Dendritic cell treated with granulocyte-macrophage colony-stimulating factor and Interleukin-4, amounts not matched to agents 40 ng/mL and 50 ng/mL, for 4 days (primary cell): ENCODE measurements around the gene CACNA1B.

ENCODE experiments used
- H3K27ac Mint-ChIP-seq: one replicate; pipeline ENCODE4 v1.8.0; 2022; ENCODE audit warnings: mild to moderate bottlenecking, mixed read lengths
- H3K27me3 Mint-ChIP-seq: one replicate; pipeline ENCODE4 v1.8.0; 2022; ENCODE audit warnings: mild to moderate bottlenecking, mixed read lengths
- H3K36me3 Mint-ChIP-seq: one replicate; pipeline ENCODE4 v1.8.0; 2022; ENCODE audit warnings: low read depth, mixed read lengths
- H3K4me1 Mint-ChIP-seq: one replicate; pipeline ENCODE4 v1.8.0; 2022; ENCODE audit warnings: low read depth, mixed read lengths
- H3K4me3 Mint-ChIP-seq: one replicate; pipeline ENCODE4 v1.8.0; 2022; ENCODE audit warnings: mild to moderate bottlenecking, moderate library complexity, mixed read lengths
- H3K9me3 Mint-ChIP-seq: one replicate; pipeline ENCODE4 v1.8.0; 2022; ENCODE audit warnings: mixed read lengths
- intact Hi-C: fragments of 100-400 bp; cut with micrococcal nuclease; formaldehyde crosslinking; loops from one replicate; pipeline ENCODE4 v1.15.0; 2022

The CACNA1B gene

DNA sequence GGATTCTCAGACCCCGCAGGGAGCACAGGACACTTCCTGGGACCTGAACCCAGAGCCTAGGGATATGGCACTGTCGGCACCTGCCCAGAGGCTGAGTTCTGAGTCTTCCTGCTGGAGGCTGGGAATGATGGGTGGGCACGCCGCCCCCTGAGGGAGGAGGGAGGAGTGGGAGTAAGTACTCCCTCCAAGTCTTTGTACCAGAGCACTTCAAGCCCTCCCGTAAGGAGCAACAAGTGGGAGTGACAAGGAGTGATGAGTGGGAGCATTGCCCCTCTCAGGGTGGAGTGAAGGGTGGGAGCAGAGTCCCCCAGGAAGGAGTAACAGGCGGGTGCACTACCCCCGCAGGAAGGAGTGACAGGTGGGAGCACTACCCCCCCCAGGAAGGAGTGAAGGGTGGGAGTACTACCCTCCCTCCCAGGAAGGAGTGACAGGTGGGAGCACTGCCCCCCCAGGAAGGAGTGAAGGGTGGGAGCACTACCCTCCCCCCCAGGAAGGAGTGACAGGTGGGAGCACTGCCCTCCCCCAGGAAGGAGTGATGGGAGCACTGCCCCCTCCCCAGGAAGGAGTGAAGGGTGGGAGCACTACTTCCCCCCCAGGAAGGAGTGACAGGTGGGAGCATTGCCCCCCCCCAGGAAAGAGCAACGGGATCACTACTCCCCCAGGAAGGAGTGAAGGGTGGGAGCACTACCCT, 100.1 kb downstream of the CACNA1B start:
- no peaks in the 10 kb centered on the region for H3K36me3 Mint-ChIP-seq
- H3K27ac Mint-ChIP-seq: no peak overlapping the region
- intact Hi-C loops: no loop called here
- H3K4me3 Mint-ChIP-seq: no peak overlapping the region
- H3K27me3 Mint-ChIP-seq: peaks cover 2% of the 10 kb centered on the region
- no peaks in the 10 kb centered on the region for H3K4me1 Mint-ChIP-seq
- H3K9me3 Mint-ChIP-seq: no peaks in the 10 kb centered on the region

DNA sequence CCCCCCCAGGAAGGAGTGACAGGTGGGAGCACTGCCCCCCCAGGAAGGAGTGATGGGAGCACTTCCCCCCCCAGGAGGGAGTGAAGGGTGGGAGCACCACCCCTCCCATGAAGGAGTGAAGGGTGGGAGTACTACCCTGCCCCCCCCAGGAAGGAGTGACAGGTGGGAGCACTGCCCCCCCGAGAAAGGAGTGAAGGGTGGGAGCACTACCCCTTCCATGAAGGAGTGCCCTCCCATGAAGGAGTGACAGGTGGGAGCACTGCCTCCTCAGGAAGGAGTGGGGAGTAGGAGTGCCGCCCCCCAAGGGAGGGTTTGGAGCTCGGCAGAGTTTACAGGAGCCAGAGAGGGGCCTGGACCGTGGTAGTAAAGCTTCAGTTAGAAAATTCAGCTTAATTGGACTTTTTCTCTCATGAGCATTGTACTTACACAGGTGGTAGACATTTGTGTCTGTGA, 100.7 kb downstream of the CACNA1B start:
- peaks cover 2% of the 10 kb centered on the region for H3K27me3 Mint-ChIP-seq
- H3K4me3 Mint-ChIP-seq: no peak overlapping the region
- H3K27ac Mint-ChIP-seq: no peak overlapping the region
- intact Hi-C loops: no loop called here
- no peaks in the 10 kb centered on the region for H3K4me1 Mint-ChIP-seq
- no peaks in the 10 kb centered on the region for H3K36me3 Mint-ChIP-seq
- no peaks in the 10 kb centered on the region for H3K9me3 Mint-ChIP-seq

DNA sequence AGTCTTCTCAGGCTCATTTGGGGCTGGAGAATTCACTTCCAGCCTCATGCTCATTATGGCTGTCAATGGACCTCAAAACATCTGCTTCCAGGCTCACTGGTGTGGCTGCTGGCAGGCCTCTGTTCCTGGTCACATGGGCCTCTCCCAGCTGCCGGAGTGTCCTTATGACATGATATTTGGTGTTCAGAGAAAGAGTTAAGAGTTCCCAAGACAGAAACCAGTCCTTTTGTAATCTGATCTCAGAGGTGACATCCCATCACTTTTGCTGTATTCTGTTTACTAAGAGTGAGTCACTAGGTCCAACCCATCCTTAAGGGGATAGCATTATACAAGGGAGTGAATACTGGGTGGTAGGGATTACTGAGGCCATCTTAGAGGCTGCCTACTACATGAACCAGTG, 104.6 kb downstream of the CACNA1B start:
- Mint-ChIP-seq H3K36me3 (no peaks in the 10 kb centered on the region), H3K27me3 (peaks cover 2% of the 10 kb centered on the region), H3K9me3 (no peaks in the 10 kb centered on the region), H3K4me1 (no peaks in the 10 kb centered on the region), H3K27ac (no peak overlapping the region), H3K4me3 (no peak overlapping the region)
- intact Hi-C loops: no loop called here

DNA sequence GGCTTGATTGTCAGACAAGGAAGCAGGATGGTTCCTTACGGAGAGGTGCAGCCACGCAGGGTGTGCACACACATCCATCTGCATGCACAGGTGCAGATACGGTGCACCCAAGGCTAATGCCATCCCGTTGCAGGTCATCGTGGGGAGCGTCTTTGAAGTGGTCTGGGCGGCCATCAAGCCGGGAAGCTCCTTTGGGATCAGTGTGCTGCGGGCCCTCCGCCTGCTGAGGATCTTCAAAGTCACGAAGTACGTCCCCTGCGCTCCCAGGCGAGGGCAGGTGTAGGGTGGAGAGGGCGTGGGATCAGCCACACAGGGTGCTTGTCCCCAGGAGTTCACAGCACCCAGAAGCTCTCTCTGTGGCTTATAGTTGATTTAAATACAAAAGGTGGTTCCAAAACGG, 106.4 kb downstream of the CACNA1B start:
- H3K9me3 Mint-ChIP-seq: no peaks in the 10 kb centered on the region
- intact Hi-C loops: no loop called here
- H3K36me3 Mint-ChIP-seq: no peaks in the 10 kb centered on the region
- no peak overlapping the region for H3K27ac Mint-ChIP-seq
- no peak overlapping the region for H3K4me3 Mint-ChIP-seq
- no peaks in the 10 kb centered on the region for H3K27me3 Mint-ChIP-seq
- H3K4me1 Mint-ChIP-seq: no peaks in the 10 kb centered on the region

DNA sequence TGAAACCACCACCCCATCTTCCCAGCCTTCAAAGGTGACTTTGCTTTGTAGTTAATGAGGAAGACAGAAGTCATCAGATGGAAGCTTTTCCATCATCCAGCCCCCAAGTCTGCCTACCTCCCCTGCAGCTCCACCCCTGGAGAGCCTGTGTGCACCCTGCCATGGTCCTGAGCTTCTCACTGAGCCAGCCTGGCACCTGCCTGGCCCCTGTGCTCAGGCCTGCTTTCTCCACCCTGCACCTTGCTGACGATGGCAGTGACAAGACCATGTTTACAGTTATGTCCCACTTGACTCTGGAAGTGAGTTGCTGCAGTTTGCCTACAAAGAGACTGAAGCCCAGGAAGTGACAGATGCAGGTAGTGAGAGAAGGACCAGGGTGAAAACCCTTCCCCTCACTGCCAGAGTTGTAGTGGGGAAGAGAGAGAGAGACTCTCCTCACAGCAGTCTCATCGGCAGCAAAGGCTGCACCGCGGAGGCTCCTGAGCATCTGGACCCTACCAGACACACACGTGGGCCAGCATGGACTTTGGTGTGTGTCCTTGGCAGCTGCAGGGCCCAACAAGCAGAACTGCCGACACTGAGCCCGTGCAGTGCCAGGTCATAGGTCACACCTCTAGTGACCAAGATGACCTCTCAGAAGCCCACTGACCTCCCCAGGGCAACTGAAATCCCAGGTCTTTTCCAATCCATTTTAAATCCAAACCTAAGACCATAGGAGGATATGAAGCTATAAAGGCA, 107.1 kb downstream of the CACNA1B start:
- Mint-ChIP-seq H3K4me1 (no peaks in the 10 kb centered on the region), H3K36me3 (no peaks in the 10 kb centered on the region), H3K4me3 (no peak overlapping the region), H3K9me3 (no peaks in the 10 kb centered on the region), H3K27ac (no peak overlapping the region), H3K27me3 (no peaks in the 10 kb centered on the region)
- intact Hi-C loops: no loop called here

DNA sequence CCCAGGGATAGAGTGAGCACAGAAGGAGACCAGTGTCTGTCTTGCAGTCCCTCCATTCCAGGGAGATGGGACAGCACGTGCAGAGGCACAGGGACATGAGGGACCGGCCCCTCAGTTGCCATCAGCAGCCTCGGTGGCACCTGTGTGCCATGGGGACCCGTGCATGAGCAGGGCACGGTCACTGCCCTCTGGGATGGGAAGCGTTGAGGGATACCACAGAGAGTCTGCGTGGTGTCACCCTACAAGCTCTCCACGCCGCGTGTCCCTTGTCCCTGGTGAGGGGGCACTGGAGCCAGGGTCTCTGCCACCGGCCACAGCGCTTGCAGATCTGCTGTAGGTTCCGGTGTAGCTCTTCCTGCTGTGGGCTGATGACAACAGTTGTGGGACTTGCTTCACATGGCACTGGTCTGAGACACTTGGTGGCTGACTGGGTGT, 108.1 kb downstream of the CACNA1B start:
- no peaks in the 10 kb centered on the region for H3K9me3 Mint-ChIP-seq
- no peaks in the 10 kb centered on the region for H3K36me3 Mint-ChIP-seq
- no peaks in the 10 kb centered on the region for H3K4me1 Mint-ChIP-seq
- intact Hi-C loops: no loop called here
- no peak overlapping the region for H3K27ac Mint-ChIP-seq
- no peak overlapping the region for H3K4me3 Mint-ChIP-seq
- H3K27me3 Mint-ChIP-seq: peaks cover 5% of the 10 kb centered on the region

DNA sequence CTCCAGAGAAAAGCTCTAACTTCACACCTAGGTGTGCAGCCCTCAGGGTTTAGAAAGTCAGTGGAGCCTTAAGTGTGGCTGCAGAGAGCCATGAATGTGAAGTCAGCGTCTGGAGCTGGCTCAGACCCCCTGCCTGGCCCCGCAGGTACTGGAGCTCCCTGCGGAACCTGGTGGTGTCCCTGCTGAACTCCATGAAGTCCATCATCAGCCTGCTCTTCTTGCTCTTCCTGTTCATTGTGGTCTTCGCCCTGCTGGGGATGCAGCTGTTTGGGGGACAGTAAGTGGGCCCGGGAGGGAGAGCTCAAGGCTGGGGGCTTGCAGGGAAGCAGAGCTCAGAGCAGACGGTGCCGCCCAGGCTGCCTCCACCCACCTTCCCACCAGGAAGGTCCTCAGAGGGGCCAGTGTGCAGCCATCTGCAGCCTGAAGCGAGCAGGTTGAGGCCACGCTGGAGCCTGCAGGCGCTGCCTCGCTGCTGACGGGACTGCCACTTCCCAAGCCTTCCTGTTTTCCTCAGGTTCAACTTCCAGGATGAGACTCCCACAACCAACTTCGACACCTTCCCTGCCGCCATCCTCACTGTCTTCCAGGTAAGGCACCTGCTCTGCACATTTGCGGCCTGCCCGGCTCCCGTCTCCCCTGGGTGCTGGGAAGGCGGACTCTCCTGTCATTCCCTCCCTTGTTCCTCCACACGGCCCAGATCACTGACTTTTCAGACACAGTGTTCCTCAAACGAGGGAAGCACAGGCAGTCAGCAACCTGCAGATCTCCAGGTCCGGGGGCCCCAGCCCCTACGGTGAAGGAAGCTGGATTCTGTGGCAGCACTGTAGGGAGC, 108.9 kb downstream of the CACNA1B start:
- no peaks in the 10 kb centered on the region for H3K36me3 Mint-ChIP-seq
- no peaks in the 10 kb centered on the region for H3K9me3 Mint-ChIP-seq
- no peak overlapping the region for H3K4me3 Mint-ChIP-seq
- no peak overlapping the region for H3K27ac Mint-ChIP-seq
- H3K4me1 Mint-ChIP-seq: no peaks in the 10 kb centered on the region
- H3K27me3 Mint-ChIP-seq: peaks cover 9% of the 10 kb centered on the region
- intact Hi-C loops: no loop called here

DNA sequence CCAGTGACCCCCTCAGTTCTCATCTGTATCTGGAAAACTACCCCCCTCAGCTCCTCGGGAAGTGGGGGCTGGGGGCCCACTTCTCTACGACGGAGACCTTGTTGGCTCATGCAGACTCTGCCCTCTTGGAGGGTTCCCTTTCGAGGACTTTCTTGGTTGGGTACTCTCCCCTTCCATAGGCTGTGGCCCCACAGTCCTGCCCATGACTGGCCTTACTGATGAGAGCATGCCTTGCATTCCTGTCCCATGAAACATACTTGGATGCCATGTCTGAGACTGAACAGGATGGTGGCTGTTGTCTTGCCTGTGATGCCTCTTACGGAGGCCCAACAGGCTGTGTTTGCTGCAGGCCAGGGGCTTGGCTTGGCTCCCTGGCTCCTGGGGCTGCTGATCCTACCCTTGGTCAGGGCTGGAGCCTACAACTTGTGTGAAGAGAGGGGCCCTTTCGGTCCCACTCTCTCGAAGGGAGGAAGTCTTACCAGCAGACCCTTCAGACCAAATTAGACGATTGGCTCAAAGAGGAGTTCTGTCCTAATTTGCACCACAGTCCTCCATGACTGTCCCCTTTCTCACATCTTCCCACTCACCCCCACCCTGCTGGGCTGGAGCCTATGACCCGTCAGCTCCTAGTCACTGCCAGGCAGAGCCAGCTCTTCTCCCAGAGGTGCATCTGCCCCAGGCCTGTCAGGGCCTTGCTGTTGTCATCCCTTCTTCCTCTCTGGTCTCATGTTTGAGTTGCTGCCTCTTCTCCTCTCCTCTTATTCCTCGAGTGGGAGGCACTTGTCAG, 109.9 kb downstream of the CACNA1B start:
- peaks cover 12% of the 10 kb centered on the region for H3K27me3 Mint-ChIP-seq
- H3K4me3 Mint-ChIP-seq: no peak overlapping the region
- H3K9me3 Mint-ChIP-seq: no peaks in the 10 kb centered on the region
- H3K4me1 Mint-ChIP-seq: no peaks in the 10 kb centered on the region
- intact Hi-C loops: no loop called here
- no peak overlapping the region for H3K27ac Mint-ChIP-seq
- H3K36me3 Mint-ChIP-seq: no peaks in the 10 kb centered on the region

DNA sequence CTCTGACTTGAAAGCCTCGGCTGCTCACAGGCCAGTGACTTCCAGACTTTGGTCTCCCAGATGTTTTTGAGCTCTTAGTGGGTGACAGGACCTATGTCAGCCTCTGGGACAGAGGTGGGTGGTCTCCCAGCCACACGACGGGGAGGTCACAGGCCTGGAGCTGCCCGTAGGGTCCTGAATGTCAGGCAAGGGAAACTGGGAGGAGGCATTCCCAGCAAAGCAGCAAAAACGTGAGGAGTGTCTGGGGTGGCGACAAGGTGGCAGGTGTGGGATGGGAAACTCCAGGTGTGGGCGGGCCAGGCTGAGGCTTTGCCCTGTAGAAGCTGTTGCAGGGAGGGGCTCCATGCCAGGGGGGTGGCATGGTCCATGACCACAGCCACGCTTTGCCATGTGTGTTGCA, 110.5 kb downstream of the CACNA1B start:
- Mint-ChIP-seq H3K4me3 (no peak overlapping the region), H3K4me1 (no peaks in the 10 kb centered on the region), H3K27ac (no peak overlapping the region), H3K36me3 (no peaks in the 10 kb centered on the region), H3K9me3 (no peaks in the 10 kb centered on the region), H3K27me3 (peaks cover 14% of the 10 kb centered on the region)
- intact Hi-C loops: no loop called here

DNA sequence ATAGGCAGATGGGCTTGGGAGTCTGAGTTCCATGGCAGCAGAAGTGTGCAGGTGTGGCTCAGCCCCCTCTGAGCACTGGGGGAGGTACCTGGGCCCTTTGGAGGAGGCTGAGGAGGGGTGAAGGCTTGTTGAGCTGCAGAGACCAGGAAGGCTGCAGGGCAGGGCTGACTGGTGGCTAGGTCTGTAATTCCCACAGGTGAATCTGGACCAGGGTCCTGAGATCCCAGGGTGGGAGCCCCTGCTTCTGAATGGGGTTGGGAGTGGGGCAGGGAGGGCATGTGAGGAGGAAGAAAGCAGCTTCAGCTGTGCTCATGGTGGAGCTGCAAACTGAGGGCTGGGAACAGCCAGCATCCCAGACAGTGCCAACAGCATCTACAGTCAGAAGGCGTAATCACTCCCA, 111.1 kb downstream of the CACNA1B start:
- H3K36me3 Mint-ChIP-seq: no peaks in the 10 kb centered on the region
- H3K4me1 Mint-ChIP-seq: no peaks in the 10 kb centered on the region
- intact Hi-C loops: no loop called here

DNA sequence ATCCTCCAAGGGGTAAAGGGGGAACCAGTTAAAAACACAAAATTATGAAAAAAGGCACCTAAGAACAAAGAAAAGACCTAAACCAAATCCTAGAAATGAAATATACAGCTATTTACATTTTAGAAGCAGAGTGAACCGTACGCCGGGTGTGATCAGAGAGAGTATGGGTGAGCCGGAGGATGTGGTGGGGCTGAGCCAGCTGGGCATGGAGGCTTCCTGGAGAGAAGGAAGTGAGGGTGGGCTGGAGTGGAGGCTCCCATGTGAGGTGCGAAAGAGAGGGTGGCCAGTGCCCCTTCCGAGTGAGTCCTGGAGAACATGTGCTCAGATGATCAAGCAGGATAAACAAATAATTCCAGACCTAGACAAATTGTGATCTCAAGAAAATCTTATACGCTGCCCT, 111.6 kb downstream of the CACNA1B start:
- Mint-ChIP-seq H3K27me3 (peaks cover 14% of the 10 kb centered on the region), H3K36me3 (no peaks in the 10 kb centered on the region), H3K4me3 (no peak overlapping the region), H3K9me3 (no peaks in the 10 kb centered on the region), H3K27ac (no peak overlapping the region), H3K4me1 (no peaks in the 10 kb centered on the region)
- intact Hi-C loops: no loop called here

More for the DNA sequence above, 111.1 kb downstream of the CACNA1B start:
- Mint-ChIP-seq H3K4me3 (no peak overlapping the region), H3K27ac (no peak overlapping the region), H3K9me3 (no peaks in the 10 kb centered on the region), H3K27me3 (peaks cover 14% of the 10 kb centered on the region)

DNA sequence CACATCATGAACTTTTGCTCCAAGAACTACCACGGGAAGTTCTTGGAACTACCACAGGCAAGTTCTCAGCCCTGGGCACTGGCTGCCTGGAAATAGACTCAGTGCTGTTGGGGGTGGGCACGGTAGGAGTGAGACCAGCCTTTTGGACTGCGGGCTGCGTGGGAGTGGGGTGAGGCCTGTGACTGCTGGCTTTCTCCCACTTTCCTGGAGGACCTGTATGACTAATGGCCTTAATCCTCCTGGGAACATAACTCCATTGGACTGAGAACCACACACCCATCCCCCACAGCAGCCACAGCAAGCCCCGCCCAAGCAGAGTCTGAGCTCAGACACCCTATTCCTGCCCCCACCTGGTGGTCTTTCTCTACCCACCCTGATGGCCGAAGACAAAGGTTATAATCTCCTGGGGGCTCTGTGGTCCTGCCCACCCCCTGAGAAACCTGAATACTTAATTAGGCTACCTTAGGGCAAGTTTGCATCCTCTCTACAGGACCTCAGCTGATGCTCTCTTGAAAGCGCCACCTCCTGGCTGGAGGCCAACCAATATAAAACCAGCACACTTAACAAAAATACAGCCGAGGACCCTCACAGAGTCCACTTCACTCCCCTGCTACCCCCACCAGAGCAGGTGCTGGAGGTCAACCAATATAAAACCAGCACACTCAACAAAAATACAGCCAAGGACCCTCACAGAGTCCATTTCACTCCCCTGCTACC, 112.6 kb downstream of the CACNA1B start:
- Mint-ChIP-seq H3K27me3 (peaks cover 16% of the 10 kb centered on the region), H3K4me3 (no peak overlapping the region), H3K36me3 (no peaks in the 10 kb centered on the region), H3K27ac (no peak overlapping the region), H3K9me3 (no peaks in the 10 kb centered on the region), H3K4me1 (no peaks in the 10 kb centered on the region)
- intact Hi-C loops: no loop called here

DNA sequence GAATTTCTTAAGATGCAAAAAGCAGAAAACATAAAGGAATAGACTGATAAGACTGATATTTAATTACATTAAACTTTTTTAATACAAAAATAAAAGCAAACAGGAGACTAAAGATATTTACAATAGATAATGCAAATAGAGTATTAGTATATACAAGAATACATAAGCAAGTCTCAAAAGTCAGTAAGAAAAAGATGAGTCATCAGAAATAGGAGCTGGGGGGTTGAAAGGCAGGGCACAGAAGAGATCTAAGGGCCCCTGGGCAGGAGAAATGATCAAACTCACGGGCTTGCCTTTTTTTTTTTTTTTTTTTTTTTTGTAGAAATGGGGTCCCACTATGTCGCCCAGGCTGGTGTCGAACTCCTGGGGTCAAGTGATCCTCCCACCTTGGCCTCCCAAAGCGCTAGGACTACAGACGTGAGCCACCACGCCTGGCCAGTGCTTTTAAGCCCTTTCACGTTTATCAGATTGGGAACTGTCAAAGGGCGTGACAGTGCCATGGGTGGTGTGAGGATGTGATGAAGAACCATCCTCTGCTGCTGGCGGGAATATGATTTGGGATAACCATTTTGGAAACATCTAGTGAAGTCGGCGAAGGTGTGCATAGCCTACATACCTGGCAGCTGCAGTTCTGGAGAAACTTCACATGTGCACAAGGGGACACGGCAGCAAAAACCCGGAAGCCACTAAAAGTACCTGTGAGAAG, 126.1 kb downstream of the CACNA1B start:
- Mint-ChIP-seq H3K36me3 (no peaks in the 10 kb centered on the region), H3K27ac (no peak overlapping the region), H3K4me1 (no peaks in the 10 kb centered on the region), H3K27me3 (peaks cover 7% of the 10 kb centered on the region), H3K9me3 (no peaks in the 10 kb centered on the region), H3K4me3 (no peak overlapping the region)
- intact Hi-C loops: no loop called here
